Measurements from ENCODE around the gene THOC5. TPM values are rescaled to one million over a fixed set of nuclear protein-coding genes. Genes with fewer than 3 reads are reported as not detected.

The THOC5 gene
- total RNA-seq, 3 donors from 2014 or later = 33.2 to 55.4 (median 48.0) TPM

GRCh38 chr22:29578462-29579200, 25.1 kb upstream of the THOC5 start:
- no peak overlapping the region for H3K4me3 ChIP-seq
- TF ChIP-seq CTCF (IDR thresholded peaks at IDR 0.05) (no peak), POLR2AphosphoS5 (IDR thresholded peaks at IDR 0.05) (no peak), POLR2A (IDR thresholded peaks at IDR 0.05) (no peak)
- intact Hi-C loops (cut with DNase I; ENCODE audit: low total_unique reads) = no loop called here

GRCh38 chr22:29574762-29575450, 21.3 kb upstream of the THOC5 start:
- TF ChIP-seq CTCF (IDR thresholded peaks at IDR 0.05) (no peak), POLR2A (IDR thresholded peaks at IDR 0.05) (no peak), POLR2AphosphoS5 (IDR thresholded peaks at IDR 0.05) (no peak)
- Histone ChIP-seq H3K9me3 (no peaks in the 10 kb centered on the region), H3K27me3 (no peaks in the 10 kb centered on the region), H3K4me1 (no peaks in the 10 kb centered on the region), H3K36me3 (no peaks in the 10 kb centered on the region), H3K4me3 (no peak overlapping the region), H3K27ac (no peak overlapping the region)
- intact Hi-C loops (cut with DNase I; ENCODE audit: low total_unique reads) = no loop called here
- DNase-seq (ENCODE audit: low spot score in 2 of 2) = no peak

More at GRCh38 chr22:29578462-29579200, 25.1 kb upstream of the THOC5 start:
- no peaks in the 10 kb centered on the region for H3K36me3 ChIP-seq
- no peak for DNase-seq (ENCODE audit: low spot score in 2 of 2)
- H3K9me3 ChIP-seq = no peaks in the 10 kb centered on the region
- no peaks in the 10 kb centered on the region for H3K27me3 ChIP-seq
- no peaks in the 10 kb centered on the region for H3K4me1 ChIP-seq
- no peak overlapping the region for H3K27ac ChIP-seq

GRCh38 chr22:29570912-29571549, 17.5 kb upstream of the THOC5 start:
- DNase-seq (ENCODE audit: low spot score in 2 of 2) = no peak
- Histone ChIP-seq H3K4me3 (no peak overlapping the region), H3K4me1 (no peaks in the 10 kb centered on the region), H3K27ac (no peak overlapping the region), H3K9me3 (no peaks in the 10 kb centered on the region), H3K36me3 (no peaks in the 10 kb centered on the region), H3K27me3 (no peaks in the 10 kb centered on the region)
- TF ChIP-seq CTCF (IDR thresholded peaks at IDR 0.05) (no peak), POLR2A (IDR thresholded peaks at IDR 0.05) (no peak), POLR2AphosphoS5 (IDR thresholded peaks at IDR 0.05) (no peak)
- intact Hi-C loops (cut with DNase I; ENCODE audit: low total_unique reads) = no loop called here

- no peaks in the 10 kb centered on the region for H3K9me3 ChIP-seq
- H3K36me3 ChIP-seq = no peaks in the 10 kb centered on the region
- H3K27me3 ChIP-seq = no peaks in the 10 kb centered on the region
- no peak for DNase-seq (ENCODE audit: low spot score in 2 of 2)
- no peaks in the 10 kb centered on the region for H3K4me1 ChIP-seq
- no peak overlapping the region for H3K4me3 ChIP-seq
- no peak overlapping the region for H3K27ac ChIP-seq
- TF ChIP-seq CTCF (IDR thresholded peaks at IDR 0.05) (no peak), POLR2A (IDR thresholded peaks at IDR 0.05) (no peak), POLR2AphosphoS5 (IDR thresholded peaks at IDR 0.05) (no peak)
- intact Hi-C loops (cut with DNase I; ENCODE audit: low total_unique reads) = no loop called here
These were observed 16.9 kb upstream of the THOC5 start for GRCh38 chr22:29570456-29570855.

All from breast epithelium (tissue), 4 donors.